ENCODE results near the gene RALGAPA2.

The RALGAPA2 gene

GRCh38 chr20:20712474-20713243 is at the start of gene RALGAPA2:
Gene RALGAPA2 (minus strand): TSS chr20:20712644. CDS start chr20:20712480, 164 bp downstream.
- peak; percentile 94 for DNase-seq (ENCODE audit: low read depth)

GRCh38 chr20:20761301-20761700 is 48.9 kb upstream of the RALGAPA2 start:
- DNase-seq (ENCODE audit: low read depth): no peak

DNA sequence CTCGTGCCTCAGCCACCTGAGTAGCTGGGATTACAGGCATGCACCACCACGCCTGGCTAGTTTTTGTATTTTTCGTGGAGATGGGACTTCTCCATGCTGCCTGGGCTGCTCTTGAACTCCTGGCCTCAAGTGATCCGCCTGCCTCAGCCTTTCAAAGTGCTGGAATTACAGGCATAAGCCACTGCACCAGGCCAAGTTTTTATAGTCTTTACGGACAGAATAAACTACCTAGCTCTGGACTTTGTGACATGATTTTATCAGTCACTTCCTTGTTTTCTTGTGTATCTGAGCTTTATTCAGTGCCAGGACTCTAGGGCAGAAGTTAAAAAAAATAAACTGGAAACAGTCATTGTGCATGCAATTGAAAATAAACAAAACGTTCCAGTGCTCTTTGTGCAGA is 46.7 kb upstream of the RALGAPA2 start:
- no peak for DNase-seq (ENCODE audit: low read depth)

GRCh38 chr20:20755674-20756319 is 43.4 kb upstream of the RALGAPA2 start:
- DNase-seq (ENCODE audit: low read depth): no peak

DNA sequence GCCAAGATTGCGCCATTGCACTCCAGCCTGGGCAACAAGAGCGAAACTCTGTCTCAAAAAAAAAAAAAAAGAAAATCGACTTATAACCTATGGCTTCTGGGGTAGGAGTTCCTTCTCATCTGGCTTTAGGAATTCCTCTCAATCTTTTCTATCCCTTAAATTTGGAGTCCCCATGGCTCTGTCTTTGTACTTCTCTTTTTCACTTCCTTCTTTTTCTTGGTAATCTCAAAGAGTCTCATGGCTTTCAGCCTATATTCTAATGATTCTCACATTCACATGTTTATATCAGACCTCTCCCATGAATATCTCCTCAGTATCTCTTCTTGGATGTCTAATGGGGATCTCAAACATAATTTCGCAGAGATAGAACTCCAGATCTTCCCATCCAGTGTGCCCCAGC is 42.8 kb upstream of the RALGAPA2 start:
- DNase-seq (ENCODE audit: low read depth): no peak

GRCh38 chr20:20754714-20755113 is 42.3 kb upstream of the RALGAPA2 start:
- no peak for DNase-seq (ENCODE audit: low read depth)

GRCh38 chr20:20752712-20753111 is 40.3 kb upstream of the RALGAPA2 start:
- DNase-seq (ENCODE audit: low read depth): no peak

DNA sequence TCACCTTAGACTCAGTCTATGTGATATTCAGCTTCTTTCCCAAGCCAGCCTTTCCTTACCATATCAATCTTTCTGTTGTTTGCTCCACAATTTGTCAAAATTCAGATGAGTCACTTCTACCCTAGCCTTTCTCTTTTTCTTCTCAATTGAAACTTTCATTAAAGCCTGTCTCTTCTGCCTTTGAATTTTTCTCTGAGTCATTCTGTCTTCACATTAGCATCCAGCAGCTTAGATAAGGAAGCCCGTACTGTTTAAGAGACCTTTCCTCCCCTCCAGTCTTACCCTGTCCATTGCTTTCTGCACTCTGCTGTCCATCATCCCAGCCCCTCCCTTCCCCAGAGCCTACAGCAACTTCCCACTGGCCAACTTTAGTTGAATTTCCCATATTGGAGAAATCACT is 34.9 kb upstream of the RALGAPA2 start:
- DNase-seq (ENCODE audit: low read depth): no peak

- DNase-seq (ENCODE audit: low read depth): no peak
Observed at GRCh38 chr20:20744170-20744725, 31.8 kb upstream of the RALGAPA2 start.

GRCh38 chr20:20743511-20744169 is 31.2 kb upstream of the RALGAPA2 start:
- no peak for DNase-seq (ENCODE audit: low read depth)

DNA sequence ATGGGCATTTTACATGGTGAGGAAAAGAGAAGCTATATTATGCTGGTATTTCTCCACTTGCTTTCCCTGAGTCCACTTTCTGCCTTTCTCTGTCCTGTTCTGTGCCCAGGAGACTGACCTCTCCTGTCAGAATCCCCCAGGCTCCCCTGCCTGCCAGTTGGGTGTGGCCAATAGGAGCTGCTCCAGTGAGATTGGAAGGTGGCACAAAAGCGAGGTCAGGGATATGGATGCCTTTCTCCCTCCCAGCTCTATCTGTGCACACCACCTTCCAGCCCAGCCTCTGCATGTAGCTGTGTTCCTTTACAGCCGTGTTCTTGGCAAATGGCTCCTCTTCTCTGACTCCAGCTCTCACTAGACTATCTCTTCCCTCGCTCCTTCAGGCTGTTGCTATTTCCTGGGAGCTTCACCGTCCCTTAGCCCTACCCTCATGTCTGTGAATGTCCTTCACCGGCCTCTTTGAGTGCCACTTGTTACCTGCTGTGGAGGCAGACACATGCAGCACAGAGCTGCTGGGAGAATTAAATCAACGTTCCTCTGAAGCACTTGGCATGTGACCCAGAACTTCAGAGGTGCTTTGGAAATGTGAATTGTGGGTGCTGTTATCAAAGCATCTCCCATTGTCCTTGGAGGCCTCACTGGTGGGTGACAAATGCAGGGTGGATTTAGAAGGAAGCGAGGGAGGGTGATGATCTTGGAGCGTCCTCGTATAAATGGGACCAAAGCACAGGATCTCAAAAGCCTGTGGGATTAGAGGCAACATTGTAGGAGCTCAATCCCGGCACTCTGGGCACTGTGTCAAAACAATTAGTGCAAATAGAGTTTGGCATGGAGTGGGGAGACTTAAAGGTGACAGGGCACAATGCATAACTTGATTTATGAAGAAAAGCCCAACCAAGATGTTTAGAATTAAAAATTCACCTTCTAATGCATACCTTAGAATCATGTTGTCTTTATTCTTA is 28.9 kb upstream of the RALGAPA2 start:
- no peak for DNase-seq (ENCODE audit: low read depth)

DNA sequence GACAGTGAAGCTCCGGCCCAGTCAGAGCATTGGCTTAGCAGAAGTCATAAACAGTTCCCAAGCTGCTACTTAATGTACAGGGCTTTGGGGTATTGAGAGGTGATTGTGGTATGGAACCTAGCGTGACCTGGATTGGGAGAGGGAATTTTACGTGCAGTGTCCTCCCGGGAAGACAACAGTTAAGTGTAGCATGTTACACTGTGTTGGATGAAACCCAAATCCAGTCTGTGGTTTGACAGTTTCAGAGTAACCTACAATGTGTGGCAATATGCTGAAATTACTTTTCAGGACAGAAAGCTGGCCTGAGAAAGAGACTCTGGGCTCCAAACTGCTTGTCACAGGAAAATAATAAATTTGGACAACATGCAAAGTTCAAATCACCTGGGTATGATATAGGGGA is 28.1 kb upstream of the RALGAPA2 start:
- DNase-seq (ENCODE audit: low read depth): no peak

DNA sequence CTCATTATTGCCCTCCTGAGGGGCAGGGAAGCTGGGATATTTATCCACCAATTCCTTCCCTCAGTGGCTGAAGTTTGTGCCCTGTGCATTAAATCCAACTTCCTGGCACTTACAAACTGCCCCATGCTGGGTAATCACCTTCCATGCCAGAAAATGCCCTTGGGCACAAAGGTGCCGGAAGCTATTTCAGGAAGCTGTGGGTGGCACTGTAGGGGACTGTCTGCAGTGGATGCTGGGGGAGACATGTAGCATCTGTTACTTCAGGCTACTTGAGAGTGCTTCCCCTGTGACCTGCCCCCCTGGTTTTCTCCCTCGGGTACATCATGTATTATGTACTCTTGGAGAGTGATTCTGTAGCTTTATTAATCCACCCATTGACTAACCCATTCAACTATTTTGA is 24.7 kb upstream of the RALGAPA2 start:
- DNase-seq (ENCODE audit: low read depth): no peak

DNA sequence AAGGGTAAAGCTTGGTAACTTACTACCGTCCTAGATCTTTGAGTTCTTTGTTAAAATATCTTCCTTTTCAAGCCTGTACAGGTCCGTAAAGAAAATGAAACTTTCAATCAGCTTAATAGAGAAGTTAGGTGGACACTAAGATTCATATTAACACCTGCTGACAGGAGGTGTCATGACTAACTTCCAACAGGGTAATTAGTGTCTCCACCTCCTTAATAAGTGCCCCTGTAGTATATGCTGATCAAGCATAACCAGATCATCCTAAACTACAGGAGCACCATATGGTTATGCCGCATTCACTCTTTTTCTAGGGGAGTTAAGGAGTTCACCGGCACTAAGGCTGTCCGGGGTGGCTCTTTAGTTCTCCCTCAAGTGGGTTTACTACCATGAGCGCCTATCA is 23.9 kb upstream of the RALGAPA2 start:
- DNase-seq (ENCODE audit: low read depth): no peak

DNA sequence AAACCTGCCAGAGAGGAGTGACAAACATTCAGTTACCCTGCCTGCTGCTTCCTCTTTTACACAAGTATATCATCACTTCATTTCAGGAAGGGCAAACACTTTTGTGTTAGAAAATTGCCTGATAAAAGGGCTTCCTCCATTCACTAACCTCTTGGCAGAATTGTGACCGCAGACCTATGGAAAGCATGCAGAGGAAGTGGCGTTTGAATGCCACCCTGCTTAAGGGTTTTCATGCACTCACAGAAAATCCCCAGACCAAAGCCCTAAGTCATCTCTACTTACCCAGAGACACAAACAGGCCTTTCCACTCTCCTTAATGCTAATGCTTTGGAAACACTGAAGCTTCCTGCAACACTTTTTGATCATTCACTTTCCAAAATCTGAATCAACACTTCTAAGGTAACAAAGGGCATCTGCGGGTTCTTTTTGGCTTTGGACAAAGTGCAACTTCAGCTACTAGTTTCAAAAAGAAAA is 22.1 kb upstream of the RALGAPA2 start:
- DNase-seq (ENCODE audit: low read depth): no peak

GRCh38 chr20:20733943-20734342 is 21.5 kb upstream of the RALGAPA2 start:
- no peak for DNase-seq (ENCODE audit: low read depth)

DNA sequence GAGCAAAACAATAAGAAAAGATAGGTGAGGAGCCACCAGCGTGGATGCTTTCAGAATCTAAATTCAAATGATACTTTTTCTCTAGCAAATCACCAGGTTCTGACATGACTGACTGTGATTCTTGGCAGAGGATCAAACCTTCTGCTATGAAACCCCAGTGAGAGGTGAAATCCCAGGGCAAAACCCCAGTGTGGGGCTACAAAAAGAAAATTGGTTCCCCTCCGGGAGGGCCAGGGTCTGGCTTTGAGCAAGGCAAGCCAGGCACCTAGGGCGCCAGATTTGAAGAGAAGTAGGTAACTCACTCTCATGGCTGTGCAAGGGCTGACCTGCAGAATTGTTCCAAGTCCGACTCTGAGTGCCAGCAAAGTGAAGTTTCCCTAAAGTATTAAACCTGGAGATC is 20.2 kb upstream of the RALGAPA2 start:
- no peak for DNase-seq (ENCODE audit: low read depth)

DNA sequence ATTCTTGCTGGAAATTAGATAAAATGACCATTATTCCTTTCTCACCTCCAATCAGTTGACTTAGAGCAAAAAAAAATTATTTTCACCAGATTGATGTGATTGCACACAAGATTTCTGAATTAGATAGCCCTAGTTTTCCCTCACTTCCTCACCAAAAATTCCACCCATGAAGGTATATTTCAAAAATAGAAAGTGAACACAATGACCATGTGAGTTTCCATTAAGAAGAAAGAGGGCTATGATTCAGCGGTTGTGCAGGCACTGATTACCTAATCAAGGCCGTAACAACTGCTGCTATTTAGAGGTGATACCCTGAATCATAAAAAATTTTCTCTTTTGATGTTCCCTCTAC is 19.5 kb upstream of the RALGAPA2 start:
- DNase-seq (ENCODE audit: low read depth): no peak

- no peak for DNase-seq (ENCODE audit: low read depth)
Observed at GRCh38 chr20:20731000-20731944, 18.8 kb upstream of the RALGAPA2 start.

GRCh38 chr20:20729563-20729962 is 17.1 kb upstream of the RALGAPA2 start:
- DNase-seq (ENCODE audit: low read depth): no peak

DNA sequence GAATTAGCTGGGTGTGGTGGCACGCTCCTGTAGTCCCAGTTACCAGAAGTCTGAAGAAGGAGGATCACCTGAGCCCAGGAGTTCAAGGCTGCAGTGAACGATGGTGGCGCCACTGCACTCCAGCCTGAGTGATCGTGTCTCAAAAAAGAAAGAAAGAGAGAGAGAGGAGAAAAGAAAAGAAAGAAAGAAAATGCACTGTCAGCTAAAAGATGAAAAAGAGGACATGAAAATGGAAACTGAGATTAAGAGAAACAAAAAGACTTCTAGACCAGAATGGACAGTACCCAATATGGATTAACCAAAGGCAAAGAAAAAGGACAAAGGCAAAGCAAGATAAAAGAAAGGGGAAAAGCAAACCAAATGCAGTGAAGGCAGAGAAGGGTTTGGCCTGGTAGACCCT is 9.0 kb upstream of the RALGAPA2 start:
- no peak for DNase-seq (ENCODE audit: low read depth)

All from stimulated activated CD4-positive, alpha-beta T cell treated with anti-CD3 and anti-CD28 coated beads, Interleukin-2, amount 100 ng/mL, for 4 hours (primary cell).